Osteocyte (in vitro differentiated cells): ENCODE data around the gene KCNC1. TPM values are rescaled to one million over a fixed set of nuclear protein-coding genes. Genes with fewer than 3 reads are reported as not detected.

Experiments
- DNase-seq: peaks from one replicate; pipeline ENCODE4 v3.0.0; 2021; ENCODE audit warnings: mixed read lengths; ENCODE audit not compliant: unreplicated experiment; ENCODE audit errors: extremely low spot score
- H3K27ac Mint-ChIP-seq: one replicate; pipeline ENCODE4 v1.8.0; 2021; ENCODE audit warnings: mild to moderate bottlenecking, mixed read lengths; ENCODE audit not compliant: unreplicated experiment
- H3K27me3 Mint-ChIP-seq: one replicate; pipeline ENCODE4 v1.8.0; 2021; ENCODE audit warnings: mixed read lengths; ENCODE audit not compliant: unreplicated experiment
- H3K36me3 Mint-ChIP-seq: one replicate; pipeline ENCODE4 v1.8.0; 2021; ENCODE audit warnings: mixed read lengths; ENCODE audit not compliant: unreplicated experiment
- H3K4me1 Mint-ChIP-seq: one replicate; pipeline ENCODE4 v1.8.0; 2021; ENCODE audit warnings: mixed read lengths; ENCODE audit not compliant: unreplicated experiment
- H3K4me3 Mint-ChIP-seq: one replicate; pipeline ENCODE4 v1.8.0; 2021; ENCODE audit warnings: mild to moderate bottlenecking, moderate library complexity, mixed read lengths; ENCODE audit not compliant: unreplicated experiment
- H3K9me3 Mint-ChIP-seq: one replicate; pipeline ENCODE4 v1.8.0; 2021; ENCODE audit warnings: mixed read lengths; ENCODE audit not compliant: unreplicated experiment
- CTCF ChIP-seq: fragments of 200-600 bp; sonication (generic); IDR thresholded peaks from 2 replicates; pipeline ENCODE4 v1.5.0; 2021; ENCODE audit warnings: antibody characterized with exemption, mild to moderate bottlenecking, moderate library complexity
- total RNA-seq: library from RNA; stranded (reverse); gene quantifications from 2 replicates; pipeline ENCODE4 v1.2.1, GENCODE V29; 2021

Gene KCNC1
- total RNA-seq, 1 donor from 2014 or later, result not detected

- no peak for TF ChIP-seq CTCF
- no peak overlapping the region for H3K4me3 Mint-ChIP-seq
- no peaks in the 10 kb centered on the region for H3K36me3 Mint-ChIP-seq
- H3K27ac Mint-ChIP-seq, result no peak overlapping the region
- no peak for DNase-seq
- H3K27me3 Mint-ChIP-seq, result no peaks in the 10 kb centered on the region
- H3K4me1 Mint-ChIP-seq, result no peaks in the 10 kb centered on the region
- no peaks in the 10 kb centered on the region for H3K9me3 Mint-ChIP-seq
Measured at GRCh38 chr11:17811352-17811751, 76.8 kb downstream of the KCNC1 start.

- DNase-seq, result no peak
- Mint-ChIP-seq H3K27me3 (no peaks in the 10 kb centered on the region), H3K4me3 (no peak overlapping the region), H3K27ac (no peak overlapping the region), H3K9me3 (no peaks in the 10 kb centered on the region), H3K4me1 (no peaks in the 10 kb centered on the region), H3K36me3 (no peaks in the 10 kb centered on the region)
- TF ChIP-seq CTCF, result no peak
Measured at GRCh38 chr11:17812091-17812864, 77.7 kb downstream of the KCNC1 start.

DNA sequence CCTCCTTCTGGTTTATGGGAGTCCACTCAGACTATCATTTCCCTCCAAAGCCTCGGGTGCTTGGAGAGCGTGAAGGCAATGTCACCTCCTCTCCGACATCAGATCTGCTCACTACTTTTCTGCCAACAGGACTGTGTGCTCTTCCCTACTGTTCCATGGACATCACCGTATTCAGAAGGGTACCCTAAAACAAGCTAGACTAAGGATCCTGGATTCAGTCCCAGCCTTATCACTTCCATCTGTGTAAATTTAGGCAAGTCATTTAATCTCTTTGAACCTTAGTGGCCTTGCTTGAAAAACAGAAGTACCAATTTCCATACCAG is 78.2 kb downstream of the KCNC1 start:
- Mint-ChIP-seq H3K4me1 (no peaks in the 10 kb centered on the region), H3K27me3 (no peaks in the 10 kb centered on the region), H3K36me3 (no peaks in the 10 kb centered on the region), H3K4me3 (no peak overlapping the region), H3K27ac (no peak overlapping the region), H3K9me3 (no peaks in the 10 kb centered on the region)
- TF ChIP-seq CTCF, result no peak
- no peak for DNase-seq

DNA sequence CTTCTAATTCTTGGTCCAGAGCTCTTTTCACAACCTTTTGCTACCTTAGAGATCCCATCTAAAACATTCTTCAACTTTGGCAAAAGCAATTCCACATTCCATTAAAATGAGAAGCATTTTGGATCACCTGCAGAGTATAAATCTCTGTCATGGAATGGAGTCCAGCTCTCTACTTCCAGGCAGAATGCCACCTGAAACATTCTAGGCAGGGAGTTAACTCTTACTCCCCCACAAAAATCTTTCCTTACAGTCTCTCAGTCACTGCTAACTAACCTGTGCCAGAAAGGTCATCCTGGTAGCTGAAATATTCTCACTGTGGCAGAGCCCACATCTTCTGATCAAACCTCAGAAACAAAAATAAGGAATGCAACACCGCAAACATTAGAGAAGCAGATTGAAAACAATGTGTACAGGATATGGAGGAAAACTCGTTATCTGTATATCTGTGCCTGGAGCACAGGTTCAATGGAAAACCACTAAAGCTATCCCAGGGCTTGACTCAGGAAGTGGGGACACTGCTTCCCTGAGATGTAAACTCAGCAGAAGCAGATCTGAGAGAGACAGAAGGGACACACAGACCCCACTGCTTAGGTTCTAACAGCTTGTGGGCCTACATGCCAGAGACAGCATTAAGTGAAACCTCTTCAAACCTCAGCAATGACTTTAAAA is 78.9 kb downstream of the KCNC1 start:
- no peak for TF ChIP-seq CTCF
- H3K4me1 Mint-ChIP-seq, result no peaks in the 10 kb centered on the region
- no peaks in the 10 kb centered on the region for H3K27me3 Mint-ChIP-seq
- no peaks in the 10 kb centered on the region for H3K36me3 Mint-ChIP-seq
- no peak for DNase-seq
- H3K4me3 Mint-ChIP-seq, result no peak overlapping the region
- no peaks in the 10 kb centered on the region for H3K9me3 Mint-ChIP-seq
- H3K27ac Mint-ChIP-seq, result no peak overlapping the region

- Mint-ChIP-seq H3K4me3 (no peak overlapping the region), H3K9me3 (no peaks in the 10 kb centered on the region), H3K27ac (no peak overlapping the region), H3K36me3 (no peaks in the 10 kb centered on the region), H3K27me3 (no peaks in the 10 kb centered on the region), H3K4me1 (no peaks in the 10 kb centered on the region)
- no peak for DNase-seq
- TF ChIP-seq CTCF, result no peak
Measured at GRCh38 chr11:17814546-17814945, 80.0 kb downstream of the KCNC1 start.
